ENCODE measurements around the gene MOGAT2. TPM values are rescaled to one million over a fixed set of nuclear protein-coding genes. Genes with fewer than 3 reads are reported as not detected.

Gene MOGAT2
- total and polyA plus RNA-seq, 2 of the 13 experiments (the other 11 are each of a cell fraction or from before 2014, with no cell fraction given), result 27.2 to 27.8 TPM

DNA sequence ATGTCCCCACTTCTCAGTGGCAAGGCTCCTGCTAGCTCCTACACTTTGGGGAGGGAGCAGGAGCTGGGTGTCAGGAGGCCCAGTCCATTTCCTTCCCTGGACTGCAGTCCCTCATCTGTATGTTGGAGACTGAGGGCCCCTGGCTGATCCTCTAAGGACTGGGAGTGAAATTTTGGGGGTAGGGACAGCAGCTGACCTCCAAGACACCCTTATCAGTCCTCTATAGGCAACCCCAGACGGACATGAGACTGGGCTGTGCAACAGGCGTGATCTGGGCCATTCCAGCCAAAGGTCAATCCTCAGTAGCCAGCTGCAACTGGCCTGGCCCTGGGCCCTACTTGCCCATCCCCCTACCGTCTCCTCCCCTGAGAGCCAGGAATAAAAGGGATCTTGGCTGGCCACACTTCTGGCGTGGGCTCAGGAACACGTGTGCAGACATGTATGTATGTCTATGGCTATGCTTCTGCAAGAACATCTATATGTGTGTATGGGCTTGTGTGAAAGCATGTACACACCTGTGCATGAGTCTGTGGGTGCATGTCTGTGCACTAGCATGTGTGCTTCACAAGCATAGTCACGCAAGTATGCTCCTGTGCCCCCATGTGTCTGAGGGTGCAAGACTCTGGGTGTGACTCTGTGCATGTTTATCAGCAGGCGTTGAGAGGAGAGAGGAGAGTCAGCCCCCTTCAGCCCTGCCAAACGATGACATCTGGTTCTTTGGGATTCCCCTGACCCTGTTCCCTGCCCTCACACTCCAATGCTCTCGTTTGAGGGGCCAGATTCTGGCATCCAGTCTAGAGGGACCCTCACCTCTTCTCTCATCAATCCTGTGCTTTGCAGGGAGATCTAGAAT lies 26.3 kb downstream of the MOGAT2 start (continued):
- TF ChIP-seq CREB1 (IDR thresholded peaks at IDR 0.05), result no peak
- no peak for TF ChIP-seq CREB1 (CRISPR knock-in tag; IDR thresholded peaks at IDR 0.05)
- TF ChIP-seq GATAD1 (CRISPR knock-in tag; IDR thresholded peaks at IDR 0.05), result no peak; the same call in 1 of the 2 replicates
- peak; percentile 74; the same call in 1 of the 2 replicates for TF ChIP-seq HMG20A (CRISPR knock-in tag; IDR thresholded peaks at IDR 0.05; ENCODE audit: borderline replicate concordance)
- TF ChIP-seq HOXA5 (CRISPR knock-in tag; IDR thresholded peaks at IDR 0.05), result no peak
- TF ChIP-seq ZNF468 (CRISPR knock-in tag; IDR thresholded peaks at IDR 0.05), result no peak
- TF ChIP-seq ZNF652 (CRISPR knock-in tag; IDR thresholded peaks at IDR 0.05; ENCODE audit: borderline replicate concordance, low read depth), result no peak
- TF ChIP-seq TMF1 (CRISPR knock-in tag; IDR thresholded peaks at IDR 0.05; ENCODE audit: low read depth), result no peak
- TF ChIP-seq PHF5A (CRISPR knock-in tag; IDR thresholded peaks at IDR 0.05; ENCODE audit: low read depth, unreplicated experiment), result no peak
- TF ChIP-seq ZNF496 (CRISPR knock-in tag; IDR thresholded peaks at IDR 0.05; ENCODE audit: insufficient replicate concordance), result no peak
- no peak for TF ChIP-seq NONO (IDR thresholded peaks at IDR 0.05)
- TF ChIP-seq NONO (CRISPR knock-in tag; conservative IDR thresholded peaks at IDR 0.05), result peak; percentile 52; the same call in 1 of the 2 replicates
- TF ChIP-seq, protein P1, sequence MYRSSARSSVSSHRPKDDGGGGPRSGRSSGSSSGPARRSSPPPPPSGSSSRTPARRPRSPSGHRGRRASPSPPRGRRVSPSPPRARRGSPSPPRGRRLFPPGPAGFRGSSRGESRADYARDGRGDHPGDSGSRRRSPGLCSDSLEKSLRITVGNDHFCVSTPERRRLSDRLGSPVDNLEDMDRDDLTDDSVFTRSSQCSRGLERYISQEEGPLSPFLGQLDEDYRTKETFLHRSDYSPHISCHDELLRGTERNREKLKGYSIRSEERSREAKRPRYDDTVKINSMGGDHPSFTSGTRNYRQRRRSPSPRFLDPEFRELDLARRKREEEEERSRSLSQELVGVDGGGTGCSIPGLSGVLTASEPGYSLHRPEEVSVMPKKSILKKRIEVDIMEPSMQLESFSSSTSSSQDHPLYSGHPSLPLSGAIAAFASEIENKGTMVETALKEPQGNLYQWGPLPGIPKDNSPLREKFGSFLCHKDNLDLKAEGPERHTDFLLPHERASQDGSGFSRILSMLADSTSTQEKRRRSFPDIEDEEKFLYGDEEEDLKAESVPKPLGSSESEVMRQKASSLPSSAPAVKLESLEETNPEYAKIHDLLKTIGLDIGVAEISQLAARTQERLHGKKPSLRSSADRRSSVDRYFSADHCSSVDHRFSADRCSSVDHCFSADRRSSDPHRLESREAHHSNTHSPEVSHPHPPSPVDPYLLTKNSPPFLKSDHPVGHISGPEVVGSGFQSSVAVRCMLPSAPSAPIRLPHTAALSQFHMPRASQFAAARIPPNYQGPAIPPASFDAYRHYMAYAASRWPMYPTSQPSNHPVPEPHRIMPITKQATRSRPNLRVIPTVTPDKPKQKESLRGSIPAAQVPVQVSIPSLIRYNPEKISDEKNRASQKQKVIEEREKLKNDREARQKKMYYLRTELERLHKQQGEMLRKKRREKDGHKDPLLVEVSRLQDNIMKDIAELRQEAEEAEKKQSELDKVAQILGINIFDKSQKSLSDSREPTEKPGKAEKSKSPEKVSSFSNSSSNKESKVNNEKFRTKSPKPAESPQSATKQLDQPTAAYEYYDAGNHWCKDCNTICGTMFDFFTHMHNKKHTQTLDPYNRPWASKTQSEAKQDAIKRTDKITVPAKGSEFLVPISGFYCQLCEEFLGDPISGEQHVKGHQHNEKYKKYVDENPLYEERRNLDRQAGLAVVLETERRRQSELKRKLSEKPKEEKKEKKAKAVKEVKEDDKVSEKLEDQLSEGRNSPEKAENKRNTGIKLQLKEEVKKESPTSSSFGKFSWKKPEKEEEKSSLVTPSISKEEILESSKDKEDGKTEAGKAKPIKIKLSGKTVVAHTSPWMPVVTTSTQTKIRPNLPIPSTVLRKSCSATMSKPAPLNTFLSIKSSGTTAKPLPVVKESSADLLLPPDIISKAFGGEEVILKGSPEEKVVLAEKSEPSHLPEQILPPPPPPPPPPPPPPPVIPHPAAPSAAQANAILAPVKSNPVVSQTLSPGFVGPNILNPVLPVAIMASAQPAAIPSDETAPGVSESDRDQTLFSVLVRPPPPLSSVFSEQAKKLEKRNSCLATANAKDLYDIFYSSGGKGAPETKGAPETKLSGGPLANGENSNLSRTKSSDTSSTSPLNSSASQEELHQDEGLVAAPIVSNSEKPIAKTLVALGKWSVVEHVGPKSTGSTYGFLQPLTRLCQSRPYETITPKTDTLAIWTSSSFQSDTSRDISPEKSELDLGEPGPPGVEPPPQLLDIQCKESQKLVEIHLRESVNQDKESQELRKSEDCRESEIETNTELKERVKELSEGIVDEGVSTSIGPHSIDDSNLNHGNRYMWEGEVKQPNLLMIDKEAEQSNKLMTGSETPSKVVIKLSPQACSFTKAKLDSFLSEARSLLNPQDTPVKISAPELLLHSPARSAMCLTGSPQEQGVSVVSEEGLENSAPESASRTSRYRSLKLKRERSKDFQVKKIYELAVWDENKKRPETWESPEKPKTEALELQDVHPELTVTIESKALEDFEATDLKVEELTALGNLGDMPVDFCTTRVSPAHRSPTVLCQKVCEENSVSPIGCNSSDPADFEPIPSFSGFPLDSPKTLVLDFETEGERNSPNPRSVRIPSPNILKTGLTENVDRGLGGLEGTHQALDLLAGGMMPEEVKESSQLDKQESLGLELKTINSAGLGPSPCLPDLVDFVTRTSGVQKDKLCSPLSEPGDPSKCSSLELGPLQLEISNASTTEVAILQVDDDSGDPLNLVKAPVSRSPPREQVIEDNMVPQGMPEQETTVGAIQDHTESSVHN (CRISPR knock-in tag; IDR thresholded peaks at IDR 0.05), result no peak
- TF ChIP-seq ZNF547 (CRISPR knock-in tag; IDR thresholded peaks at IDR 0.05), result no peak
- no peak for TF ChIP-seq ZNF550 (CRISPR knock-in tag; IDR thresholded peaks at IDR 0.05; ENCODE audit: borderline replicate concordance)
- TF ChIP-seq ZNF607 (CRISPR knock-in tag; IDR thresholded peaks at IDR 0.05; ENCODE audit: borderline replicate concordance), result no peak
- no peak for TF ChIP-seq FOSL2 (CRISPR knock-in tag; IDR thresholded peaks at IDR 0.05)
- peak; percentile 79; the same call in 1 of the 2 replicates for TF ChIP-seq SALL1 (CRISPR knock-in tag; IDR thresholded peaks at IDR 0.05)
- no peak for TF ChIP-seq KLF12 (CRISPR knock-in tag; IDR thresholded peaks at IDR 0.05; ENCODE audit: borderline replicate concordance)
- TF ChIP-seq ZNF562 (CRISPR knock-in tag; IDR thresholded peaks at IDR 0.05; ENCODE audit: borderline replicate concordance), result no peak
- TF ChIP-seq PITX1 (CRISPR knock-in tag; IDR thresholded peaks at IDR 0.05), result peak; percentile 87; the same call in 1 of the 2 replicates
- TF ChIP-seq ZNF749 (CRISPR knock-in tag; IDR thresholded peaks at IDR 0.05; ENCODE audit: borderline replicate concordance), result no peak
- TF ChIP-seq ZSCAN29 (CRISPR knock-in tag; conservative IDR thresholded peaks at IDR 0.05), result no peak
- no peak for TF ChIP-seq TP53 (CRISPR knock-in tag; conservative IDR thresholded peaks at IDR 0.05)
- no peak for TF ChIP-seq MIXL1 (CRISPR knock-in tag; IDR thresholded peaks at IDR 0.05)
